B cell (primary cell): ENCODE data around the gene HSD17B1. TPM values are rescaled to one million over a fixed set of nuclear protein-coding genes. Genes with fewer than 3 reads are reported as not detected.

ENCODE experiments used
- ATAC-seq: fragments of 200-7000 bp; cut with Tn5 transposase; one replicate; pipeline ENCODE4 v1.10.0; 2021; ENCODE audit warnings: low read depth, mild to moderate bottlenecking, moderate number of reproducible peaks, moderate library complexity
- CTCF ChIA-PET: fragments of 350-600 bp; sonication (Branson Sonifier 250); formaldehyde crosslinking; loops from one replicate; lab custom pipeline; 2021; ENCODE audit warnings: antibody characterized with exemption, inconsistent platforms; lab: Charles Lee
- POLR2A ChIA-PET: fragments of 350-600 bp; sonication (Branson Sonifier 250); formaldehyde crosslinking; loops from one replicate; lab custom pipeline; 2021; ENCODE audit warnings: antibody characterized with exemption; lab: Charles Lee
- DNase-seq: peaks from one replicate; pipeline ENCODE4 v3.0.0; 2013
- H2AFZ ChIP-seq: 2 replicates; pipeline ENCODE4 v1.6.1; 2012; ENCODE audit warnings: mild to moderate bottlenecking, low read depth, low read length; ENCODE audit not compliant: insufficient read depth, poor library complexity, severe bottlenecking
- H3K27ac ChIP-seq, 2 donors: 1 replicate in 1 of 2; 2 replicates in 1 of 2; pipeline ENCODE4 v1.5.1; 2012 to 2013; ENCODE audit warnings: low read length in 2 of 2, mild to moderate bottlenecking in 2 of 2, moderate library complexity in 1 of 2
- H3K27me3 ChIP-seq, 4 experiments: fragments of 200-600 bp in 1 of 4; sonication (generic) in 1 of 4; replicated peaks in 1 of 4; 1 replicate in 2 of 4; 2 replicates in 2 of 4; pipeline versions ENCODE4 v1.6.1 to v1.7.0; 2013 to 2016; ENCODE audit warnings: low read length in 3 of 4, mild to moderate bottlenecking in 2 of 4, mixed read lengths in 1 of 4, moderate library complexity in 1 of 4; ENCODE audit not compliant: insufficient read depth in 4 of 4, control insufficient read depth in 3 of 4; ENCODE audit errors: control extremely low read depth in 1 of 4
- H3K36me3 ChIP-seq, 2 experiments: replicated peaks in 1 of 2; 1 replicate in 1 of 2; 2 replicates in 1 of 2; pipeline versions ENCODE4 v1.6.1 to v1.7.1; 2013; ENCODE audit warnings: low read length in 1 of 2; ENCODE audit not compliant: insufficient read depth in 2 of 2, control insufficient read depth in 1 of 2; ENCODE audit errors: control extremely low read depth in 1 of 2, extremely low read depth in 1 of 2
- H3K4me1 ChIP-seq, 2 donors: fragments of 200-600 bp in 1 of 2; sonication (generic) in 1 of 2; 1 replicate in 1 of 2; 2 replicates in 1 of 2; pipeline versions ENCODE4 v1.5.1 to v1.6.1; 2013 to 2017; ENCODE audit warnings: low read length in 2 of 2; ENCODE audit not compliant: control insufficient read depth in 2 of 2, insufficient read depth in 2 of 2
- H3K4me2 ChIP-seq: replicated peaks from 2 replicates; pipeline ENCODE3; 2012; ENCODE audit warnings: mild to moderate bottlenecking, low read depth, low read length; ENCODE audit not compliant: poor library complexity, severe bottlenecking
- H3K4me3 ChIP-seq, 5 experiments: fragments of 200-600 bp in 1 of 5; sonication (generic) in 1 of 5; 1 replicate in 3 of 5; 2 replicates in 2 of 5; pipeline versions ENCODE4 v1.5.1 to v1.7.0; 2011 to 2016; ENCODE audit warnings: low read length in 4 of 5, mild to moderate bottlenecking in 4 of 5, low read depth in 2 of 5, control low read depth in 1 of 5, moderate library complexity in 1 of 5; ENCODE audit not compliant: insufficient read depth in 1 of 5; ENCODE audit errors: control extremely low read depth in 1 of 5, extremely low read depth in 1 of 5
- H3K79me2 ChIP-seq: fragments of 200-600 bp; sonication (generic); one replicate; pipeline ENCODE4 v1.6.0; 2016; ENCODE audit warnings: low read length; ENCODE audit not compliant: control insufficient read depth, insufficient read depth
- H3K9ac ChIP-seq: fragments of 200-600 bp; sonication (generic); 2 replicates; pipeline ENCODE4 v1.6.1; 2017; ENCODE audit warnings: mild to moderate bottlenecking, low read length, moderate library complexity
- H3K9me3 ChIP-seq, 3 donors: one replicate each; pipeline versions ENCODE4 v1.6.1 to v1.7.1; 2013; ENCODE audit warnings: low read length in 2 of 3; ENCODE audit not compliant: control insufficient read depth in 2 of 3, insufficient read depth in 1 of 3; ENCODE audit errors: control extremely low read depth in 1 of 3
- H4K20me1 ChIP-seq: 2 replicates; pipeline ENCODE4 v1.6.0; 2012; ENCODE audit warnings: mild to moderate bottlenecking, low read length; ENCODE audit not compliant: insufficient read depth, control insufficient read depth, poor library complexity, severe bottlenecking
- H3K27ac Mint-ChIP-seq: one replicate; pipeline ENCODE4 v1.8.0; 2021; ENCODE audit warnings: mixed read lengths
- H3K27me3 Mint-ChIP-seq: one replicate; pipeline ENCODE4 v1.8.0; 2021; ENCODE audit warnings: mixed read lengths
- H3K4me1 Mint-ChIP-seq: one replicate; pipeline ENCODE4 v1.8.0; 2021; ENCODE audit warnings: mixed read lengths
- H3K4me3 Mint-ChIP-seq: one replicate; pipeline ENCODE4 v1.8.0; 2021; ENCODE audit warnings: mixed read lengths
- H3K9me3 Mint-ChIP-seq: one replicate; pipeline ENCODE4 v1.8.0; 2022; ENCODE audit warnings: mixed read lengths; ENCODE audit not compliant: insufficient read depth
- CTCF ChIP-seq: fragments of 200-600 bp; IDR thresholded peaks from one replicate; pipeline ENCODE4 v1.8.0; 2022; ENCODE audit warnings: antibody characterized with exemption, mild to moderate bottlenecking
- EZH2 ChIP-seq: IDR thresholded peaks from 2 replicates; pipeline ENCODE4 v1.6.1; 2012; ENCODE audit warnings: borderline replicate concordance, low read depth, mild to moderate bottlenecking, moderate library complexity, low read length; ENCODE audit not compliant: insufficient read depth, poor library complexity, severe bottlenecking
- WGBS: methylation state at CpG from one replicate; pipeline ENCODE4 v1.1.5; 2013; ENCODE audit warnings: missing lambda C conversion rate; ENCODE audit not compliant: insufficient coverage; 5-methylcytosine and 5-hydroxymethylcytosine counted together
- intact Hi-C: fragments of 100-400 bp; cut with micrococcal nuclease; formaldehyde crosslinking; loops from one replicate; pipeline ENCODE4 v1.10.0; 2022
- polyA plus RNA-seq: library from polyadenylated mRNA; depleted of rRNA; stranded (reverse); fragments of >200 nt; gene quantifications from 2 replicates; pipeline ENCODE4 v1.2.3, GENCODE V29; 2012
- total RNA-seq, 2 donors: library from RNA; stranded (reverse); fragments of 120-200 nt in 1 of 2; gene quantifications; 1 replicate in 1 of 2; 2 replicates in 1 of 2; pipeline versions ENCODE4 v1.2.3 to v1.2.4, GENCODE V29; 2013 to 2022

HSD17B1 gene
- total and polyA plus RNA-seq, 2 donors (not counting 1 experiment from before 2014, with no cell fraction given), result 1.3 to 3.3 TPM

DNA sequence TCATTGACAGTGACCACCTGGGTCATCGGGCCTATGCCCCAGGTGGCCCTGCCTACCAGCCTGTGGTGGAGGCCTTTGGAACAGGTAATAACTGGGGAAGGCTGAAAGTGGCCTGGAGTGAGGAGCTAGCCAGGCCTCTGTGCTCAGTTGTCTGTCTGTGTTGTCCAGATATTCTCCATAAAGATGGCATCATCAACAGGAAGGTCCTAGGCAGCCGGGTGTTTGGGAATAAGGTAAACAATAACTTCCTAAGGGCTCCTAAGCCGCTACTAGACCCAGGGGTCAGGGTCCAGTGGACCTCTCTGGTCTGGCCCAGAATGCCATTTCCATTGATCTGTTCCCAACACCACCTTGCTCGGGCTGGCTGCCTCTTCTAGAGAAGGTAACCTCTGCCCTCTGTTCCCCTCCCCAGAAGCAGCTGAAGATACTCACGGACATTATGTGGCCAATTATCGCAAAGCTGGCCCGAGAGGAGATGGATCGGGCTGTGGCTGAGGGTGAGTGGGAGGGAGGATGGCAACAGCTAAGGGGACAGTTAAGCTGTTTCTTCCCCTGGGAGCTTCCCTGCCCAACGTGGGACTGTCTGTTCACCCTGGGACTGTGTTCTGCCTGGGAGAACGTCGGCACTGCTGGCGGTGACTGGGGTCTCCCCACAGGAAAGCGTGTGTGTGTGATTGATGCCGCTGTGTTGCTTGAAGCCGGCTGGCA, 12.2 kb downstream of the HSD17B1 start:
- no peak overlapping the region for H2AFZ ChIP-seq
- ATAC-seq, result no peak
- over 99% methylated on average over 11 of the region's 15 CpGs for WGBS
- H3K4me1 ChIP-seq, result peaks cover 31 to 49% of the 10 kb centered on the region in 2 donors
- no peaks in the 10 kb centered on the region for H3K9me3 ChIP-seq
- H3K9me3 Mint-ChIP-seq, result no peaks in the 10 kb centered on the region
- H3K4me2 ChIP-seq, result no peak overlapping the region
- intact Hi-C loops, result loop anchor here (5.0 kb wide), 1 partner anchor 112 kb away; the partner anchor contains the start of gene PLEKHH3
- no peaks in the 10 kb centered on the region for H3K27me3 Mint-ChIP-seq
- CTCF ChIA-PET, result interaction anchor here (0.8 to 6.4 kb wide), 4 partner anchors 10 to 105 kb away, joined by 3 to 51 read pairs (median 4); partner anchors contain the start of gene PSMC3IP
- peaks cover 25% of the 10 kb centered on the region for H4K20me1 ChIP-seq
- no peak overlapping the region for H3K4me3 ChIP-seq
- H3K36me3 ChIP-seq, result peaks cover 0 to 38% of the 10 kb centered on the region in 2 experiments
- POLR2A ChIA-PET, result interaction anchor here (0.6 to 0.7 kb wide), 2 partner anchors 8 to 87 kb away, joined by 3 to 5 read pairs; no protein-coding TSS in a partner anchor
- no peak for DNase-seq
- peaks cover 69% of the 10 kb centered on the region for H3K79me2 ChIP-seq
- peaks cover 45% of the 10 kb centered on the region for H3K4me1 Mint-ChIP-seq
- H3K27ac ChIP-seq, result peak overlapping the region in 1 of 2 donors; percentile 34
- TF ChIP-seq EZH2 (no peak), CTCF (no peak)
- peak overlapping the region; percentile 65 for H3K27ac Mint-ChIP-seq
- H3K4me3 Mint-ChIP-seq, result peak overlapping the region; percentile 19
- no peak overlapping the region for H3K9ac ChIP-seq
- no peaks in the 10 kb centered on the region for H3K27me3 ChIP-seq
